ENCODE results near the gene ACOT2.

GRCh38 chr14:73576391-73576790, 7.4 kb downstream of the ACOT2 start:
- TF ChIP-seq CTCF (IDR thresholded peaks at IDR 0.05) (no peak), POLR2A (IDR thresholded peaks at IDR 0.05) (no peak), POLR2AphosphoS5 (IDR thresholded peaks at IDR 0.05) (no peak), EP300 (IDR thresholded peaks at IDR 0.05) (no peak)

Data from upper lobe of left lung (tissue), 4 donors.